ENCODE data around the gene IFIT5.
A peak's percentile ranks its signal among the peaks of the same experiment; 100 is the strongest.
"Not testable (repeated sequence)": the region's sequence is repeated elsewhere in the genome, so short reads cannot be mapped to it uniquely, and the experiment has no call there.

Gene IFIT5

DNA sequence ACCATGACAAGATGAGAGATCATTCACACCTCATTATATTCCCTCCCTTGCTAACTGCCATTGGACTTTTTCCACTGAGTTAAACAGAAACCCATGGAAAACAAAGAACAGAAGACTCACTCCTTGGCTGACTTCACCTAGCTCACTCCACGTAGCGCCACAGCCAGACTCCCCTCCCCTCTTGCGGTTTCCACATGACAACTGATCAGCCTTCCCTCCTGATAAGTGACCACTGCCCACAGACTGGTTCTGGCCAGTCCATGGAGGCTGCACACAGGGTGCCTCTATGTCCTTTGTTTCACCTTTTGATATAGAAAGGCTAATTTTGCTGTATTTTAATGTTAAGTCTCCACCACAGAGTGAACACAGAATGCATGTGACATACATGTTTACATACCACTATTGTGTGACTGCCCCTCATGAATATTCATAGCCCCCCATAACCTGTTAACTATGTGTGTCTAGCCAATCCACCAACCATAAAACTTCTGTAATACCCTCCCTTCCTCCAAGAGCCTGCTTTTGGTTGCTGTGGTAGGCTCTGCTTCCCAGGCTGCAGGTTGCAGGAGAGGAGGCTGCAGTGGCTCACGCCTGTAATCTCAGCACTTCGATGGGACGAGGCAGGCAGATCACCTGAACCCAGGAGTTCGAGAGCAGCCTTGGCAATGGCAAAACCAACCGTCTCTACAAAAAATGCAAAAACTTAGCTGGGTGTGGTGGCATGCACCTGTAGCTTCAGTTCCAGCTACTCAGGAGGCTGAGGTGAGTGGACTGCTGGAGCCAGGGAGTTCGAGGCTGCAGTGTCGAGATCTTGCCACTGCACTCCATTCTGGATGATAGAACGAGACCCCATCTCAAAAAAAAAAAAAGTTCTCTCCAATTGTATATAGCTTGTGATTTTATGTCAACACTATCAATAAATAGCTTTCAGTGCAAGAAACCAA is 10.0 kb upstream of the IFIT5 start:
- Mint-ChIP-seq H3K27ac (no peak overlapping the region), H3K9me3 (no peaks in the 10 kb centered on the region), H3K27me3 (no peaks in the 10 kb centered on the region), H3K4me3 (no peak overlapping the region), H3K36me3 (ENCODE audit: low read depth) (no peaks in the 10 kb centered on the region), H3K4me1 (ENCODE audit: low read depth) (no peaks in the 10 kb centered on the region)
- intact Hi-C loops (cut with micrococcal nuclease): no loop called here

DNA sequence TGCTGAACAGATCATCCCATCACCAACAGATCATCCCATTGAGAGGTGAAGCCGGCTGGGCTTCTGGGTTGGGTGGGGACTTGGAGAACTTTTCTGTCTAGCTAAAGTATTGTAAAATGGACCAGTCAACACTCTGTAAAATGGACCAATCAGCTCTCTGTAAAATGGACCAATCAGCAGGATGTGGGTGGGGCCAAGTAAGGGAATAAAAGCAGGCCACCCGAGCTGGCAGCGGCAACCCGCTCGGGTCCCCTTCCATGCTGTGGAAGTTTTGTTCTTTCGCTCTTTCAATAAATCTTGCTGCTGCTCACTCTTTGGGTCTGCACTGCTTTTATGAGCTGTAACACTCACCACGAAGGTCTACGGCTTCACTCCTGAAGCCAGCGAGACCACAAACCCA is 8.2 kb upstream of the IFIT5 start:
- H3K9me3 Mint-ChIP-seq; H3K4me1 Mint-ChIP-seq (ENCODE audit: low read depth); H3K36me3 Mint-ChIP-seq (ENCODE audit: low read depth); intact Hi-C loops (cut with micrococcal nuclease); H3K4me3 Mint-ChIP-seq; H3K27me3 Mint-ChIP-seq; H3K27ac Mint-ChIP-seq: not testable (repeated sequence)

DNA sequence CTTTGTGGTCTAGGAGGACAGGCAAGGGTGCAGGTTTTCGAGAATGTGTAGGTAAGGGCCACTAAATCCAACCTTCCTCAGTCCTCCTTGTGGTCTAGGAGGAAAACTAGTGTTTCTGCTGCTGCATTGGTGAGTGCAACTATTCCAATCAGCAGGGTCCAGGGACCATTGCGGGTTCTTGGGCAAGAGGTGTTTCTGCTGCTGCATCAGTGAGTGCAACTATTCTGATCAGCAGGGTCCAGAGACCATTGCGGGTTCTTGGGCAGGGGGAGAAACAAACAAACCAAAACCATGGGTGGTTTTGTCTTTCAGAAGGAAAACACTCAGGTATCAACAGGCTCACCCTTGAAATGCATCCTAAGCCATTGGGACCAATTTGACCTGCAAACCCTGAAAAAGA is 6.6 kb upstream of the IFIT5 start:
- H3K36me3 Mint-ChIP-seq (ENCODE audit: low read depth); H3K4me3 Mint-ChIP-seq; H3K27me3 Mint-ChIP-seq; H3K9me3 Mint-ChIP-seq; H3K27ac Mint-ChIP-seq; H3K4me1 Mint-ChIP-seq (ENCODE audit: low read depth); intact Hi-C loops (cut with micrococcal nuclease): not testable (repeated sequence)

DNA sequence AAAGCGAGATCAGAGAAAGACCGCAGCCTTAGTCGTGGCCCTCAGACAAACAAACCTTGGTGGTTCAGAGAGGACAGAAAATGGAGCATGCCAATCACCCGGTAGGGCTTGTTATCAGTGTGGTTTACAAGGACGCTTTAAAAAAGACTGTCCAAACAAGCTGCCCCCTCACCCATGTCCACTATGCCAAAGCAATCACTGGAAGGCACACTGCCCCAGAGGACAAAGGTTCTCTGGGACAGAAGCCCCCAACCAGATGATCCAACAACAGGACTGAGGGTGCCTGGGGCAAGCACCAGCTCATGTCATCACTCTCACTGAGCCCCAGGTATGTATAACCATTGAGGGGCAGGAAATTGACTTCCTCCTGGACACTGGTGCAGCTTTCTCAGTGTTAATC is 5.1 kb upstream of the IFIT5 start:
- H3K4me3 Mint-ChIP-seq; intact Hi-C loops (cut with micrococcal nuclease); H3K9me3 Mint-ChIP-seq: not testable (repeated sequence)

DNA sequence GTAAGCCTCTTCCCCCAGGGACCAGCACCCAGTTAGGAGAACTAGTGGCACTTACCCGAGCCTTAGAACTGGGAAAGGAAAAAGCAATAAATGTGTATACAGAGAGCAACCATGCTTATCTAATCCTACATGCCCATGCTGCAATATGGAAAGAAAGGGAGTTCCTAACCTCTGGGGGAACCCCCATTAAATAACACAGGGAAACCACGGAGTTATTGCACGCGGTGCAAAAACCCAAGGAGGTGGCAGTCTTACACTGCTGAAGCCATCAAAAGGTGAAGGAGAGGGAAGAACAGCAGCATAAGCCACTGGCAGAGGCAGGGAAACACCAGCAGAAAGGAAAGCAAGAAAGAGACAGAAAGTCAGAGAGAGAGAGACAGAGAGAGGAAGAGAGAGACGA is 3.8 kb upstream of the IFIT5 start:
- H3K27ac Mint-ChIP-seq: peak overlapping the region; percentile 4
- peaks cover 25% of the 10 kb centered on the region for H3K36me3 Mint-ChIP-seq (ENCODE audit: low read depth)
- H3K9me3 Mint-ChIP-seq; H3K4me3 Mint-ChIP-seq; intact Hi-C loops (cut with micrococcal nuclease); H3K27me3 Mint-ChIP-seq: not testable (repeated sequence)
- peaks cover 18% of the 10 kb centered on the region for H3K4me1 Mint-ChIP-seq (ENCODE audit: low read depth)

More for the DNA sequence above, 5.1 kb upstream of the IFIT5 start:
- H3K4me1 Mint-ChIP-seq (ENCODE audit: low read depth): peaks cover 12% of the 10 kb centered on the region
- H3K27me3 Mint-ChIP-seq, H3K27ac Mint-ChIP-seq: not testable (repeated sequence)
- peaks cover 12% of the 10 kb centered on the region for H3K36me3 Mint-ChIP-seq (ENCODE audit: low read depth)

DNA sequence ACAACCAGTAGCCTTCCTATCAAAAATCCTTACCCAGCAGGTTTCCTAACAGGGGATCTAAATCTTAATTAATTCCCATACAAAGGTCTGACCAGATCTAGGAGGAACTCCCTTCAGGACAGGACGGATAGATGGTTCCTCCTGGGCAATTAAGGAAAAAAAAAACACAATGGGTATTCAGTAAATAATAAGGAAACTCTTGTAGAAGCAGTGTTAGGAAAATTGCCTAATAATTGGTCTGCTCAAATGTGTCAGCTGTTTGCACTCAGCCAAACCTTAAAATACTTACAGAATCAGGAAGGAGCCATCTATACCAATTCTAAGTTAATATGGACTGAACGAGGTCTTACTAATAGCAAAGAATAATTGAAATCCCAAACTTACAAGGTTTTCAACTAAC is 3.2 kb upstream of the IFIT5 start:
- H3K9me3 Mint-ChIP-seq; H3K4me3 Mint-ChIP-seq; intact Hi-C loops (cut with micrococcal nuclease); H3K27ac Mint-ChIP-seq; H3K27me3 Mint-ChIP-seq: not testable (repeated sequence)
- Mint-ChIP-seq H3K36me3 (ENCODE audit: low read depth) (peaks cover 31% of the 10 kb centered on the region), H3K4me1 (ENCODE audit: low read depth) (peaks cover 24% of the 10 kb centered on the region)

DNA sequence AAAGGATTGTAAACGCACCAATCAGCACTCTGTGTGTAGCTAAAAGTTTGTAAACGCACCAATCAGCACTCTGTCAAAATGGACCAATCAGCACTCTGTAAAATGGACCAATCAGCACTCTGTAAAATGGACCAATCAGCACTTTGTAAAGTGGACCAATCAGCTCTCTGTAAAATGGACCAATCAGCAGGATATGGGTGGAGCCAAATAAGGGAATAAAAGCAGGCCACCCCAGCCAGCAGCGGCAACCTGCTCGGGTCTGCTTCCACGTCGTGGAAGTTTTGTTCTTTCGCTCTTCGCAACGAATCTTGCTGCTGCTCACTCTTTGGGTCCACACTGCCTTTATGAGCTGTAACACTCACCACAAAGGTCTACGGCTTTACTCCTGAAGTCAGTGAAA is 2.1 kb upstream of the IFIT5 start:
- peaks cover 36% of the 10 kb centered on the region for H3K36me3 Mint-ChIP-seq (ENCODE audit: low read depth)
- H3K27ac Mint-ChIP-seq; H3K4me3 Mint-ChIP-seq; H3K27me3 Mint-ChIP-seq; H3K9me3 Mint-ChIP-seq; intact Hi-C loops (cut with micrococcal nuclease): not testable (repeated sequence)
- H3K4me1 Mint-ChIP-seq (ENCODE audit: low read depth): peaks cover 31% of the 10 kb centered on the region

DNA sequence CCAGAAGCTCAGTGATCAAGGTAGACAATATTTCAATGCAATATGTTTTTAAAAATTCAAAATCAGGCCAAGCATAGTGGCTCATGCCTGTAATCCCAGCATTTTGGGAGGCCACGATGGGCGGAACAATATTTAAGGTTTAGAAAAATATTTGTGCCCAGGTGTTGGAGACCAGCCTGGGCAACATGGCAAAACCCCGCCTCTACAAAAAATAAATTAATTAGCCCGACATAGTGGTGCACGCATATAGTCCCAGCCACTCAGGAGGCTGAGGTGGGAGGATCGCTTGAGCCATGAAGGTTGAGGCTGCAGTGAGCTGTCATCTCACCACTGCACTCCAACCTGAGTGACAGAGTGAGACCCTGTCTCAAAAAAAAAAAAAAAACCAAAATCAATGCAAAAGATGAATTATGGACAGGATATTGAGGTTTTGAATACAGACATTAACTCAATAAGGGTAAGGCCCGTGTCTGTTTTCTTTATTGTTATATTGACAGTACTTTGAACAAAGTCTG is 913 bp upstream of the IFIT5 start:
- Mint-ChIP-seq H3K4me3 (peak overlapping the region; percentile 81), H3K9me3 (no peaks in the 10 kb centered on the region), H3K27ac (peak overlapping the region; percentile 94), H3K4me1 (ENCODE audit: low read depth) (peaks cover 41% of the 10 kb centered on the region), H3K27me3 (no peaks in the 10 kb centered on the region), H3K36me3 (ENCODE audit: low read depth) (peaks cover 48% of the 10 kb centered on the region)
- intact Hi-C loops (cut with micrococcal nuclease): no loop called here

DNA sequence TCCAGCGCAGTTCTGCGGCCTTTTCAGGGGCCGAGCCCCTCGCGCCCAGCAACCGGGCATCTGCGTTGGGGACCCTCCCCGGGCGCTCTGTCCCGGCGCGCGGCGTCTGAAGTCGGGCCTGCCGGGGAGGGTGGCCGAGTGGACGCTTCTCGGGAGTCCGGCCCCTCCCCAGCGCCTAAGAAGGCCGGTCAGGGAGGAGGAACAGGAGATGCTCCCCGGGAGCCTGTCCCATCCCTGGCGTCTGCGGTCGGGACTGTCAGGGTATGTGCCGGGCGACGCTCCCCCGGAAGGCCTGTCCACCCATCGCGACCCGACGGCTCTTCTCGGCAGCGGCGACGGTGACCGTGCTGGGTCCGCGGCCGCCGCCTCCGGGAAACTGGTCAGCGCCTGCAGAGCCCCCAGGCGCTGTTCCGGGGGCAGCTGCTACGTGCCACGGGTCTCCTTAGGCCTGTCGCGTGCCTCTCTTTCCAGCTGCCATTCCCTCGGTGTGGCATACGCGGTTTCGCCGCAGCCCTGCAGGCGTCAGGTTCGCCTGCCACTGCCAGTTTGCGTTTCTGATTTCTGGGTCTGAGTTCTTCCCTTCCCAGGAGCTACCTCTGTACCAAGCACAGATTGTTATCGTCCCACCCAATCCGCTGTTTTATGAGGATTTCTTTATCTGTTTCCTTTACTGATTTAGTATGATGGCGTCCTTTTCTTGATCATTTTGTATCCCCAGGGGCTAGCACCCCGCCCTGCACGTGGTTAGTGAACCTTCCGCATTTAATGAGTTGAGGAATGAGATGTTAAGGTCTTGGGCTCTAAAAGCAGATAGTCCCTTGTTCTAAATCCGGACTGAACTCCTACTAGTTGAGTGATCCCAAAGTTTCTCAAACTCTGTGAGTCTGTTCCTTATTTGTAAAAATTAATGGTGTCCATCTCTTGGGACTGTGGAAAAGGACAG is 782 bp downstream of the IFIT5 start:
- Mint-ChIP-seq H3K4me3 (peak overlapping the region; percentile 81), H3K4me1 (ENCODE audit: low read depth) (peaks cover 42% of the 10 kb centered on the region)
- intact Hi-C loops (cut with micrococcal nuclease): no loop called here

DNA sequence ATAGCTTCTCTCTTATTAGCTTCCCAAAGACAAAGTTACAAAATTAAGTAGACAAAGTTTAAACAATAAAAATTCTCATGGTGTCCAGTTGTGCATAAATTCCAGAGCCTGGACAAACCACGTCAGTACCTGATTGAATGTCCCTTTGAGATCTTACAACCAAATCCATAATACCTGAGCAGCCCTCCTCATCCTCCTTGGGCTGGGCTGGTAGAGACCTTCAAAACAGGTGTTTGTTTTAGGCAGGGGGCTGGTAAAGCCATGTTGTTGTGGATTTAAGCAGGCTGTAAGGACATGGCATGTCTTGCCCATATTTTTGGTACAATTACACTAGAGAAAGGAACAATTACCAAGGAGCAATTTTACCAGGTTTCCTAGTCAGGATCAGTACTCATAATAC is 2.1 kb downstream of the IFIT5 start:
- Mint-ChIP-seq H3K36me3 (ENCODE audit: low read depth) (peaks cover 55% of the 10 kb centered on the region), H3K27ac (peak overlapping the region; percentile 94), H3K27me3 (no peaks in the 10 kb centered on the region), H3K4me3 (peak overlapping the region; percentile 5), H3K4me1 (ENCODE audit: low read depth) (peaks cover 35% of the 10 kb centered on the region), H3K9me3 (no peaks in the 10 kb centered on the region)
- intact Hi-C loops (cut with micrococcal nuclease): no loop called here

More for the DNA sequence above, 782 bp downstream of the IFIT5 start:
- Mint-ChIP-seq H3K9me3 (no peaks in the 10 kb centered on the region), H3K27ac (peak overlapping the region; percentile 94), H3K36me3 (ENCODE audit: low read depth) (peaks cover 50% of the 10 kb centered on the region), H3K27me3 (no peaks in the 10 kb centered on the region)

DNA sequence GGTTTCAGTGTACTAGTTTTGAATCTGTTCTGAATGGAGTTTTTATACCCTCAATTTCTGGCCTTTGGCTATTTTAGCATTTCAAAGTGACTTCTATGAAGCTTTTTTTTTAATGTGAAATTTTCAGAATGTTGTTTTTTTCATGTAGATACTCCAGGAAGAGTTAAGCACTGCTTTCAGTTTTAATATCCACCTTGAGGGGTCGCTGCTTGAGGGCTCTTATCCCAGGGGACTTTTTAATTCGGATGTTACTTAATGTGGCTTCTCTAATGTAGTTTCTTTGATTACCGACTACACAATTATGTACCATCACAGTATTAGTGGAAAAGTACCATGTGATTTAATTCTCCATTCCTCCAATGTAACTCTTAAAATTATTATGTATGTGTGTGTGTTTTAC is 5.2 kb downstream of the IFIT5 start:
- Mint-ChIP-seq H3K4me1 (ENCODE audit: low read depth) (peaks cover 29% of the 10 kb centered on the region), H3K27ac (no peak overlapping the region), H3K4me3 (no peak overlapping the region), H3K36me3 (ENCODE audit: low read depth) (peaks cover 40% of the 10 kb centered on the region), H3K9me3 (no peaks in the 10 kb centered on the region), H3K27me3 (no peaks in the 10 kb centered on the region)
- intact Hi-C loops (cut with micrococcal nuclease): no loop called here

DNA sequence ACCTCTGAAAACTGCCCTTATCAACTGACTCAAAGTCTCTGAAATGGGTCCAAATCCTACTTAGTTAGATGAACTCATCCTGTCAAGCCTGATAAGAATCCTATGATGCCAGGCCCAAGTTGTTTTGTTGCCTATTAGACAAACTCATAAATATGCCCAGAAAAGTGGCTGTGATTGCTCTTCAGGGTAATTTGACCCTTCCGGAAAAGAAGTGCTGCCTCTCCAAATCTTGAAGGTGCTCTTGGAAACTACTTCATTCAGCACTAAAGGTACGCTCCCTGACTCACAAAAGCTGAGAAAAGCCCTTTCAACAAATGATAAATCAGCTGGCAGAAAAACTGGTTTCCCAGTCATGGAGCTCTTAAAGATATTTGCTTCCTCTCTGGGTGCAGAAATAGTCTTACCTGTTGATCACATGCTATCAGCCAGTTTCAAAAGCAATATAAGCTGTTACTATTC is 6.7 kb downstream of the IFIT5 start:
- Mint-ChIP-seq H3K4me1 (ENCODE audit: low read depth) (peaks cover 19% of the 10 kb centered on the region), H3K4me3 (no peak overlapping the region), H3K27me3 (no peaks in the 10 kb centered on the region), H3K27ac (no peak overlapping the region), H3K9me3 (no peaks in the 10 kb centered on the region), H3K36me3 (ENCODE audit: low read depth) (peaks cover 25% of the 10 kb centered on the region)
- intact Hi-C loops (cut with micrococcal nuclease): loop anchor here (5.0 to 10.0 kb wide), 3 partner anchors 164 to 1434 kb away; partner anchors contain the start of genes HTR7 and KIF20B

DNA sequence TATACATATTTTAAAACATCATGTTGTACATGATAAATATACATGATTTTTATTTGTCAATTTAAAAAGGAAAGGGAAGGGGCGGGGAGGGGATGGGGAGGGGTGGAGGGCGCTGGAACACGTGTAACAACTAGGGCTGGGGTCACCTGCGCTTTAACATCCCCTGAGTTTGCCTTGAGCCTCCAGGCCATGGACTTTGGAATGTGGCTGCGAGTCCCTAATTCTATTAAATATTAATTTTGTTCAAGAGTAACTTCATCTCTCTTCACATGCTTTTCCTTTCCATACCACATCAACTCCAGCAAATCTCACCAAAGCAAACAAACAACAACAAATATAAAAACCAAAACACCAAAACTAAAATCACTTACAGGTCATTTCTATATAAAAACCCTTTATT is 10.6 kb downstream of the IFIT5 start:
- intact Hi-C loops (cut with micrococcal nuclease): loop anchor here (5.0 to 10.0 kb wide), 3 partner anchors 168 to 1430 kb away; partner anchors contain the start of genes HTR7 and KIF20B
- no peaks in the 10 kb centered on the region for H3K9me3 Mint-ChIP-seq
- no peaks in the 10 kb centered on the region for H3K27me3 Mint-ChIP-seq
- H3K36me3 Mint-ChIP-seq (ENCODE audit: low read depth): peaks cover 6% of the 10 kb centered on the region
- no peaks in the 10 kb centered on the region for H3K4me1 Mint-ChIP-seq (ENCODE audit: low read depth)
- H3K27ac Mint-ChIP-seq: no peak overlapping the region
- no peak overlapping the region for H3K4me3 Mint-ChIP-seq
